Measurements from ENCODE around the gene SMG5.
A peak's percentile ranks its signal among the peaks of the same experiment; 100 is the strongest.
"Not testable (repeated sequence)": the region's sequence is repeated elsewhere in the genome, so short reads cannot be mapped to it uniquely, and the experiment has no call there.

Gene SMG5, protein sequence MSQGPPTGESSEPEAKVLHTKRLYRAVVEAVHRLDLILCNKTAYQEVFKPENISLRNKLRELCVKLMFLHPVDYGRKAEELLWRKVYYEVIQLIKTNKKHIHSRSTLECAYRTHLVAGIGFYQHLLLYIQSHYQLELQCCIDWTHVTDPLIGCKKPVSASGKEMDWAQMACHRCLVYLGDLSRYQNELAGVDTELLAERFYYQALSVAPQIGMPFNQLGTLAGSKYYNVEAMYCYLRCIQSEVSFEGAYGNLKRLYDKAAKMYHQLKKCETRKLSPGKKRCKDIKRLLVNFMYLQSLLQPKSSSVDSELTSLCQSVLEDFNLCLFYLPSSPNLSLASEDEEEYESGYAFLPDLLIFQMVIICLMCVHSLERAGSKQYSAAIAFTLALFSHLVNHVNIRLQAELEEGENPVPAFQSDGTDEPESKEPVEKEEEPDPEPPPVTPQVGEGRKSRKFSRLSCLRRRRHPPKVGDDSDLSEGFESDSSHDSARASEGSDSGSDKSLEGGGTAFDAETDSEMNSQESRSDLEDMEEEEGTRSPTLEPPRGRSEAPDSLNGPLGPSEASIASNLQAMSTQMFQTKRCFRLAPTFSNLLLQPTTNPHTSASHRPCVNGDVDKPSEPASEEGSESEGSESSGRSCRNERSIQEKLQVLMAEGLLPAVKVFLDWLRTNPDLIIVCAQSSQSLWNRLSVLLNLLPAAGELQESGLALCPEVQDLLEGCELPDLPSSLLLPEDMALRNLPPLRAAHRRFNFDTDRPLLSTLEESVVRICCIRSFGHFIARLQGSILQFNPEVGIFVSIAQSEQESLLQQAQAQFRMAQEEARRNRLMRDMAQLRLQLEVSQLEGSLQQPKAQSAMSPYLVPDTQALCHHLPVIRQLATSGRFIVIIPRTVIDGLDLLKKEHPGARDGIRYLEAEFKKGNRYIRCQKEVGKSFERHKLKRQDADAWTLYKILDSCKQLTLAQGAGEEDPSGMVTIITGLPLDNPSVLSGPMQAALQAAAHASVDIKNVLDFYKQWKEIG

DNA sequence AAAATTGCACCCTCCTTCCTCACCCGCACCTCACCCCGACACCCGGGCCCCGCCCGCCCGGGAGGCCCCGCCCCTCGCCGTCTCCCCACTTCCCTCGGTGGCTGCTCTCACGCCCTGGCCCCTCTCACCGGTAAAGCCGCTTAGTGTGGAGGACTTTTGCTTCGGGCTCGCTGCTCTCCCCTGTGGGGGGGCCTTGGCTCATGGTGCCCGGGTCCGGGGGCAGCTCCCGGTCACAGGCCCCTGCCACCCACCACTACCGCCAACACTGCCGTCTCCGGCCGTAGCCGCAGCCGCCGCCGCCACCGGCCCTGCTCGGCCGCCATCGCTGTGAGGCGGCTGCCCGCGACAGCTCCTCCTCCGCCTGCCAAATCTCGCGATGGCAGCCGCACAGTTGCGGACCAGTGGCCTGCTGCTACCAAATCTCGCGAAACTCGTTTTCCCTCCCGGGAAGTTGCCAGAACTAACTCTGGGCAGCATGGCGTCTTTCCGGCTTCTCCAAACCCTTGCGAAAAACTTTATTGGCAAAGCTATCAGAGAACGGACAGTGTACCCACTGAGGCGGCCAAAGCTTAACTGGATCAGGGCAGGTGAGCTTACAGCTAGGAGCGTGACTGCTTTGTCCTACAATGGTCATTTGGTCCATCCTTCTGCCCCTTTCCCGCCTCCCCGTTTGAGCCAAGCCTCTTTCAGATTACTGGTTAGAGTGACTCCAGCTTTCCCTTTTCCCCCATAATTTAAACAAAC lies at the start of gene SMG5:
SMG5 (minus strand) TSS at position 347 of the 744 bp plus-strand sequence; CDS start at position 202, 145 bp downstream.
- DNase-seq = peak; percentile 95

DNA sequence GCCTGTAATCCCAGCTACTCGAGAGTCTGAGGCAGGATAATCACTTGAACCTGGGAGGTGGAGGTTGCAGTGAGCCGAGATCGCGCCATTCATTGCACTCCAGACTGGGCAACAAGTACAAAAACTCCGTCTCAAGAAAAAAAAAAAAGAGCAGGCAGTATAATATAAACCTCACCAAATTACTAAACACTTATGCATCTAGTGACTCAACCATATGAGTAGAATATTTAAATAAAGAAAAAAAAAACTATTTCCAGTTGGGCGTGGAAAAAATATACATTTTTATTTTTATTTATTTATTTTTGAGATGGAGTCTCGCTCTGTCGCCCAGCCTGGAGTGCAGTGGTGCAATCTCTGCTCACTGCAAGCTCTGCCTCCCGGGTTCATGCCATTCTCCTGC lies 40.6 kb upstream of the SMG5 start:
- DNase-seq = not testable (repeated sequence)

DNA sequence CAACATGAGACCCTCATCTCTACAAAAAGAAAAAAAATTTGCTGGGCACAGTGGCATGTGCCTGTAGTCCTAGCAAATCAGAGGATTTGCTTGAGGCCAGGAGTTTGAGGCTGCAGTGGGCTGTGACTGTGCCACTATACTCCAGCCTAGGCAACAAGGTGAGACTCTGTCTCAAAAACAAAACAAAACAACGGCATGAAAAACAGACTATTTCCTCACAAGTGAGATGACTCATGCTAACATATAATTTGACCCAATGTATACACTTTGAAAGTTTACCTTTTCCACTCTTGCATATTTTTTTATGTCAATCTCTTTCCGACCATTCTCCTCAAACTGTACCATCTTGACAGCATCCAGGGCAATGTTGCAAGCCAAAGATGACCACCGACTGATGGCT lies 37.9 kb upstream of the SMG5 start:
- DNase-seq = no peak

DNA sequence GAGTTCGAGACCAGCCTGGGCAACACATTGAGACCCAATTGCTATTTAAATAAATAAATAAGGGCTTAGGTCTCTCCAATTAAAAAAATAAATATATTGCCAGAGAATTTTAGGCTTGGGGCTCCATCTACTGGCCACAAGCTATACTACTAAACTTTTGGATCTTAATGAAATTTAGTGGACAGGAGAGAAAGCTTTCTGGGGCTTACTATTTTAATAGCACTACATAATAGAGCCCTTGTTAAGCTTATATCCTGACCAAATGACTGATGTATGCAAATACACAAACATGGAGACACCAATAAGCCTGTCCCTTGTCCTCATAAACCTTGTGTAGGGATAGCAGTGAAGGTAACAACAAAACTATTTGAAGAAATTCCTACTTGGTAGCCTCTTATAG lies 37.0 kb upstream of the SMG5 start:
- DNase-seq = no peak

DNA sequence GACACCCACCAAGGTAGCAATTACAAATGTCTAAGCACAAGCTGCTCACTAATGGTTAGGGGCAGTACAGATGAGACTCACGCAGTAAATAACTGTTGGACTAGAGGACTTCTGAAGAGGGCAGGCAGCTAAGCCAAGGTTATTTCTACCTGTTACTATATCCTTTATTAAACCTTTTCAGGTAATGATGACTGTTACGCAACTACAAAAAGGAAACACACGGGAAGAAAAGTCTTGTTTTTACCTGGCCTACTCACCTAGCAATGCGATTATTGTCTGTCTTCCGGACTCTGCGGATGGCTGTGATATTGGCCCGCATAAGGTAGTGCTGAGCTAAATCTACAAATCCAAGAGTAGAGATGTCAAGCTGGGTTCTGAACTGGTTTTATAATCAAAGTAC lies 34.3 kb upstream of the SMG5 start:
- no peak for DNase-seq

DNA sequence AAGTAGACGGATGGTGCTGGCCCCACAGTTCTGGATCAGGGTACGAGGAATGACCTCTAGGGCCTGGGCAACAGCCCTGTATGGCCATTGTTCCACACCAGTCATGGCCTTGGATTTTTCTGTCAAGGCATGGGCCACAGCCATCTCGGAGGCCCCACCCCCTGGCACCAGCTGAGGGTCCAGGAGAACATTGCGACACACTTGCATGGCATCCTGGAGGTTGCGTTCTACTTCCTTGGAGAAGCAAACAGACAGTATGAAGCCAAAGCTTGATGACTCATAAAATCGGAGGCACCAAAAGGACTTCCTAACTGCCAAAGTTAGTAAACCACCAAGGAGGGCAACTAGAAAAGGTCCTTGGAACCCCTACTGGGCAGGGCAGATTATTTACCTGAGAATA lies 28.3 kb upstream of the SMG5 start:
- no peak for DNase-seq

DNA sequence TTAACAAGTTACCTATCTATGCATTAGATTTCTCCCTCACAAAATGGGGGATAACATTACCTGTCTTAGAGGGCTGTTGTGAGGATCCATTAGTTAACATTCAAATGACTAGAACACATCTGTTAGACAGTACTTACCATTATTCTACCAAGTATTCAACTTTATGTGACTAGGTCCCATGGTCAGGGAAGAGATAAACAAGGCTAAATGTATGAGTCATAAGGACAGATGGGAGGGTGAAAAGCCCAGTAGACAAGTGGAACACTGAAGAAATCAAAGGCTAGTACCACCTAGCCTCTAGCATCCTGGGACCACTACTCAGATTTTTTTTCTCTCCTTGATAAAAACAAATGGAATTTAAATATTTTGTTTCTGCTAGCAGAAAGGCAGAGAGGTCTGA lies 25.5 kb upstream of the SMG5 start:
- DNase-seq = no peak

DNA sequence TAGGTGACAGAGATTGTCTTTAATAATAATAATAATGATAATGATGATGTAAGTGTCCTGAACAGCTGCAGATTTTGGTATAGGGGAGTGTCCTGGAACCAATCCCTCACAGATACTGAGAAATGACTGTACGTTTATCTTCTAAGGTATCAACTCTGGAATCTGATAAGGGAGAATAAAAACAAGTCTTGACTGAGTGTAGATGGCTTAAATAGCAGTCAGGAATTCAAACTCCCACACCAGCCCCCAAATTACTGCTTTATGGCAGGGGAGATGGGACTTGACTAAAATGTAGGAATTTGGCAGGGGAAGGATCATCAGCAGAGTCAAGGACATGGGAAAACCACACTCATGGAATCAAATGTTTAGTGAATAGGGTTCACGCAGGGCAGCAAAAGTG lies 22.6 kb upstream of the SMG5 start:
- no peak for DNase-seq

DNA sequence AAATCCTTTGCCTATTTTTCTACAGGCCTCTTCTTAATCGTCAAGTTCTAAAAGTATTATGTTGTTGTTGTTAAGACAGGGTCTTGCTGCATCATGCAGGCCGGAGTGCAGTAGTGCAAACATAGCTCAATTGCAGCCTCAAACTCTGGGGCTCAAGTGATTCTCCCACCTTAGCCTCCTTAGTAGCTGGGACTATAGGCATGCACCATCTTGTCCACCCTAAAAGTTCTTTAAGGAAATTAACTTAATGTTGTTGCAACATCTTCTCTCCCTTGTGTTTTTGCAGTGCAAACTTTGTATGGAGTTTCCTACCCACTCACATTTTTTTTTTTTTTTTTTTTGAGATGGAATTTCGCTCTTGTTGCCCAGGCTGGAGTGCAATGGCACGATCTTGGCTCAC lies 20.6 kb upstream of the SMG5 start:
- DNase-seq = no peak

DNA sequence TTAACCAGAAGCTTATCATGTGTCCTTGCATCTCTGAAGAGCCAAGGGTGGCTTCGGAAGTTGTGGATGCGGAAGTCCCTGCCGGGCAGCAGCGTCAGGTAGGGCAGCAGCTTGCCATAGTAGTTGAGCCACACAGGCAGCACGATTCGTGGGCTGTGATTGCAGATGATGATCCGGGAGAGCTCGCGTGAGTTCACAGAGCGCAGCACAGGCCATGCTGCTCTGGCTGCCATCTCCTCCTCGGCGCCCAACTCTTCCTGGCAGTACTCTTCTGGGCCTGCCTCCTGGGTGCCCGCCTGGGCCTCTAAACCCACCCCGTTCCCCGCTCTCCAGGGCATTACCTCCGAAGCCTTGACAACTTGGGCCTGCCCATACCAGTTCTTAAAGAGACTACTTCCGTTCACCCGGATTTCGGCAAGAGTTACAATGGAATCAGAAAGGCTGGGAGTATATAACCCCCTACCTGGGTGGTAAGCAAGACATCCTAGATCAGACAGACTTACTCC lies 16.3 kb upstream of the SMG5 start, which contains the start of gene VHLL:
VHLL (minus strand) TSS at position 456 of the 506 bp plus-strand sequence; CDS start at position 338, 118 bp downstream.
- no peak for DNase-seq

DNA sequence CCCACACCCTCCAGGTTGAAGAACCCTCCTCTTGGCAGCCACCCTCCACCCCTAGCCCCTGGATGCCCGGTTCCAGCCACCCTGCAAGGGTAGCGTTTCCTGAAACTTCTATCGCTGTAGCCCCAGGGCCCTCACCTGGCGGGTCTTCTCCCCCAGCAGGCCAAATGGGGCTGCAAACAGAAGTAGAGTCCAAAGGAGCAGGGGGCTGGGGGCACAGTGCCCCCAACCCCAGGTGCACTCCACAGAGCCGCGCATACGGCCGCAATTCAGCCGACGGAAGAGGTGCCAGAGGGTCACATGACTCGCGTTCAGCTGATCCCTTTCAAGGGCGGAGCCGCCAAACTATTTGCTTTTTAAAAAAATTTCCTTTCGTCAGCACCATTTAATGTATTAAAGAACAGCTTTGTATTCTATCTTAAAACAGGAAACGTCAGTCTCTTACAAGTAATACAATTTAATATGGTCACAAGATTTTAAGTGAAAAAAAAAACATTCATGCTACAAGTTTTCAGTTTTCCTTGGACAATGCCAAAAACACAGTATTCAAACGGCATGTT lies 12.8 kb upstream of the SMG5 start, which contains the start of gene GLMP:
GLMP (minus strand) TSS at position 289 of the 557 bp plus-strand sequence; CDS start at position 255, 34 bp downstream.
- peak; percentile 71 for DNase-seq

DNA sequence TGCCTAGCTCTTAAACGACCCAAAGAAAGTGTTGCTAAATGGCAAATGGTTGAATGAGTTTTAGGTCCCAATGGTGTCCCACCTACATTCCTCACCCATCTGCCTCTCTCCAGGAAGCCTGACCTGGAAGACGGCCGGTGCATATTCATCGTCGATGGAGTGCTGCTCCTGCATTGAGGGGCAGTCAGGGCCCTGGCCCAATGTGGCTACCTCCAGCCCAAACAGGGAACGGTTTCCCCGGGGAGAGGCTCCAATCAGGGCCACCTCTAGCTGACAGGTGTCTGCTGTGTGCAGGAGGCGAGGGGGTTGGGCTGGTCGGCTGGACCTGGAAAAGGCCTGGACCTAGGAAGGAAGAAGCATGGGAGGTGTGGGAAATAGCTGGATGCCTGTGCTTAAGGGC lies 11.3 kb upstream of the SMG5 start:
- no peak for DNase-seq

DNA sequence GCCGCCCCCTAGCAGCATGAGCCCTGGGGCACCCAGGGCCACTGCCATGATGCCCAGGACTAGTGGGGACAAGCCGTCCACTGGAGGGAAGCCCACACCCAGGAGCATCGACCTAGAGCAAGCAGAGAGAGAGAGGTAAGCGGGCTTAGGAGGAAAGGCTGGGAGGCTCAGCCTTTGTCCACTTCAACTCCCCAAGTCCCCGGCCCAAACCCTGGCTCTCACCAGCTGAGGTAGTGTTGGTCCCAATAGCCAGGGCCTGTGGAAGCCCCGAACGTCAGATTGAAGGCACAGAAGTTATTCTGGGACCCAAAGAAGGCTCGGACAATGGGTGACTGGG lies 10.4 kb upstream of the SMG5 start:
- DNase-seq = no peak

DNA sequence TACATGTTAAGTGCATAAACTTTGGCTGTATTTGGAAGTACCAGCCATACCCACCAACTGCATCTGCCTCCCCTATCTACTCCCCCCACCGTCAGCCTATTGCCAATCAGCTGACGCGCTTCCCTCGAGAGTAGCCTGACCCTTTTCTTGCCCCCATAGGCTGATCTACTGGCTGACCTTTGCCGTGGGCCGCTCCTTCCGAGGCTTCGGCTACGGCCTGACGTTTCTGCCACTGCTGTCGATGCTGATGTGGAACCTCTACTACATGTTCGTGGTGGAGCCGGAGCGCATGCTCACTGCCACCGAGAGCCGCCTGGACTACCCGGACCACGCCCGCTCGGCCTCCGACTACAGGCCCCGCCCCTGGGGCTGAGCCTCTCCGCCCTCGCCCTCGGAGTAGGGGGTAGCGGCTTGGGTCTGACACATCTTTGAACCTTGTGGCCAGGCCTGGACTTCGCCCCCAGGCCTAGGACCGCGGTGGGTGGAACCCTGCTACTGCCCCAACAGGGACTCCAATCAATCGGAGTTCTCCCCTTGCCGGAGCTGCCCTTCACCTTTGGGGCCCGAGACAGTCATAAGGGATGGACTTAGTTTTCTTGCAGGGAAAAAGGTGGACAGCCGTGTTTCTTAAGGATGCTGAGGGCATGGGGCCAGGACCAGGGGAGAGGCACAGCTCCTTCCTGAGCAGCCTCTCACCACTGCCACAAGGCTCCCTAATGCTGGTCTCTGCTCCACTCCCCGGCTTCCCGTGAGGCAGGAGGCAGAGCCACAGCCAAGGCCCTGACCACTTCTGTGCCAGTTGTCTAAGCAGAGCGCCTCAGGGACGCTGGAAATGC lies 8.8 kb upstream of the SMG5 start:
- DNase-seq = peak; percentile 44

DNA sequence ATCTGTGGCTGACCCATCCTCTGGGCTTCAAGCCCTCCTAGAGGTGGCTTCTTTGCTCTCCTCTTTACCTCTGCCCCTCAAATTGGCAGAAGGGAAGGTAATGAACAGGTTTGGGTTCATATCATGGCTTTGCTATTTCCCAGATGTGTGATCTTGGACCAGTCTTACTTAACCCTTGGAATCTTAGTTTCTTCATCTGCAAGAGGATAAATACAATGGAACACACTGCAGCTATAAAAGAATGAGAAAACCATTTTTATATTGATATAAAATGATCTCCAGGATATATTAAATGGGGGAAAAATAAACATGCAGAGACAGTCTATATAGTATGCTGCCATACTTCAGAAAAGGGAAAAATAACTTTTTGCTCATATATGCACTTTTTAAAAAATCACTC lies 7.2 kb upstream of the SMG5 start:
- no peak for DNase-seq

DNA sequence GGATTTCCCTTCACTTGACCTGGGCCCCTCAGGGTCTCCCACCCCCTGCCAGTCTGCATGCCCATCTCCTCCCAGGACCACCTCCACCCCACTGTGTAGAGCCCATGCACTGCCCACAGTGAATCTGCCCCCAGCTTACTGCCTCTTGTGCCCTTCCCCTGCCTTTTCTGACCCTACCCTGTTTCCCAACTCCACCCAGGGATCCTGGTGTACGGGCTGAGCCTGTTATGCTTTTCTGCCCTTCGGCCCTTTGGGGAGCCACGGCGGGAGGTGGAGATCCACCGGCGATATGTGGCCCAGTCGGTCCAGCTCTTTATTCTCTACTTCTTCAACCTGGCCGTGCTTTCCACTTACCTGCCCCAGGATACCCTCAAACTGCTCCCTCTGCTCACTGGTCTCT lies 3.4 kb upstream of the SMG5 start:
- DNase-seq = no peak

DNA sequence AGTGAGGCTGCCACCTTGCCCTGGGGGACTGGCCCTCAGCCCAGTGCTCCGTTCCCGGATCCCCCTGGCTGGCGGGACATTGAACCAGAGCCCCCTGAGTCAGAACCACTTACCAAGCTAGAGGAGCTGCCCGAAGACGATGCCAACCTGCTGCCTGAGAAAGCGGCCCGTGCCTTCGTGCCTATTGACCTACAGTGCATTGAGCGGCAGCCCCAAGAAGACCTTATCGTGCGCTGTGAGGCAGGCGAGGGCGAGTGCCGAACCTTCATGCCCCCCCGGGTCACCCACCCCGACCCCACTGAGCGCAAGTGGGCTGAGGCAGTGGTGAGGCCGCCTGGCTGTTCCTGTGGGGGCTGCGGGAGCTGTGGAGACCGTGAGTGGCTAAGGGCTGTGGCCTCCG lies 2.8 kb upstream of the SMG5 start:
- no peak for DNase-seq

DNA sequence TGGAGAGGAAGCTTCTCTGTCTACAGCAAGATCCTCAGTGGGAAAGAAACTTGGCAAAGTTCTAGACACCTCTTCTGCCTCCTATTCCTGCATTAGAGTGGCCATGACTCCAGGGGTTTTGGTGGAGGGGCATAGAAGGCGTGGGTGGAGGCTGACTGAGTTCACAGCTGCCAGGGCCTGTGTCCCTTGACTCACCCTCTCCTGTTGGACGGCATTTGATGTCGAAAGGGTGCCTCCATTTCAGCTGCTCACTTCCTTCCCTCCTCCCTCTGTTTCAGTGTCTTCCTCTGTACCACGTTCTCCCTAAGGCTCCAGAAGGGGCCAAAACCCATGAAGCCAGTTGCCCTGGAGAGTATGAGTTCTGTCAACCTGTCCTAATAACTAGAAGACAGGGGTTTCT lies 2.1 kb upstream of the SMG5 start:
- DNase-seq = no peak

DNA sequence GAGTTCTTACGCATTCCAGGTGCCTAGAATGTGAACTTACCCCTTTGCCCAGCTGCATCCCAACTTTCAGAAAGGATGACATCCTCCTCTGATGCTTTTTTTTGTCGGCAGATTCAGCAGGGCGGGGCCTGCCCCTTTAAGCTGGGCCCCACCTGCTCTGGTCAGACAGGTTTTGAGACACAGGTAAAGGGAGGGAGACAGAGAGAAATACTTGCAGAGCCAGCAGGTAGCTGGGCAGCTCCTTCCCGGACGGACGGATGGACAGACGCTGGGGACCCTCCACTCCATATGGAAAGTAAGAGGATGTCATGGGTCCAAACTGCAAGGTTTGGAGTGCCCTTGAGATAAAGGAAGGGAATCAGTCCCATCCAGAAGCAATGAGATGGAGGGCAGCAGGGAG lies 1.5 kb upstream of the SMG5 start, which contains the start of gene TMEM79:
TMEM79 (plus strand) TSS at position 214 of the 400 bp plus-strand sequence. CDS start 902 bp downstream, outside the sequence.
- no peak for DNase-seq

DNA sequence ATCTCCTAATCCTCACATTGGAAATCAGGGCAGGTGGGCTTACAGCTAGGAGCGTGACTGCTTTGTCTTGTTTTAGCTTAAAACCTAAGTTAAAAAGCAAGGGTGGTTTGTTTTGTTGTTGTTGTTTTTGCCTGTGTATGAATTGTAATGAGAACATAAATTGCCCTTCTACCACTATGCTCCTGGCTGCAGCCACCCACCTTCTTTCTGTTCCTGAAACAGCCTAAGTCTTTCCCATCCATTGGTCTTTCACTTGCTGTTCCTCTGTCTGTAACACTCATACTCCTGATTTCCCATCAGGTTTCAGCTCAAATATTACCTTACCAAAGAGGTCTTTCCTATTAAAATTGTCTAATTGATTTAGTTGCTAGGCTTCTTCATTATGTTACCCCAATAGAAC lies 896 bp upstream of the SMG5 start:
- DNase-seq = no peak

Measured in stimulated activated CD8-positive, alpha-beta memory T cell treated with anti-CD3 and anti-CD28 coated beads, Interleukin-4, amount 100 ng/mL, for 48 hours (primary cell).